Measurements from ENCODE around the gene TENM4.

DNA sequence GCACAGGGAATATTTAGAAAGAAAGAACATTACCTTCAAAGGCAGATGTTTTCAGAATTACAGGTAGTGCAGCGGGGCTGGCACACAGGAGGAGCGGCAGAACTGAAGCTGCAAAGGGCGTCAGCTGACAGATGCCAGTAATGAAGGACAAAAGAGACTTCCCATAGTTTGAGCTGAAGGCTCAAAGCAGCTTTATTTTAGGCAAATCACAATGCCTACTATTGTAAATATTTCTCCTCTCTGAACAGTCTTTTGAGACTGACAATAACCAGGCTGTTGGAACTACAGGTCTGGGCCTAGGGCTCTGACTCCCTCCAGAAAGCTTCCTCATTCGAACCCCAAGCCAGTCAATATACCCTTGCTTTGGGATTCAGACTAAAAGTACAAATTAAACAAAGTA lies 609.3 kb downstream of the TENM4 start:
- TF ChIP-seq, protein P1, sequence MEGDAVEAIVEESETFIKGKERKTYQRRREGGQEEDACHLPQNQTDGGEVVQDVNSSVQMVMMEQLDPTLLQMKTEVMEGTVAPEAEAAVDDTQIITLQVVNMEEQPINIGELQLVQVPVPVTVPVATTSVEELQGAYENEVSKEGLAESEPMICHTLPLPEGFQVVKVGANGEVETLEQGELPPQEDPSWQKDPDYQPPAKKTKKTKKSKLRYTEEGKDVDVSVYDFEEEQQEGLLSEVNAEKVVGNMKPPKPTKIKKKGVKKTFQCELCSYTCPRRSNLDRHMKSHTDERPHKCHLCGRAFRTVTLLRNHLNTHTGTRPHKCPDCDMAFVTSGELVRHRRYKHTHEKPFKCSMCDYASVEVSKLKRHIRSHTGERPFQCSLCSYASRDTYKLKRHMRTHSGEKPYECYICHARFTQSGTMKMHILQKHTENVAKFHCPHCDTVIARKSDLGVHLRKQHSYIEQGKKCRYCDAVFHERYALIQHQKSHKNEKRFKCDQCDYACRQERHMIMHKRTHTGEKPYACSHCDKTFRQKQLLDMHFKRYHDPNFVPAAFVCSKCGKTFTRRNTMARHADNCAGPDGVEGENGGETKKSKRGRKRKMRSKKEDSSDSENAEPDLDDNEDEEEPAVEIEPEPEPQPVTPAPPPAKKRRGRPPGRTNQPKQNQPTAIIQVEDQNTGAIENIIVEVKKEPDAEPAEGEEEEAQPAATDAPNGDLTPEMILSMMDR (IDR thresholded peaks at IDR 0.05), result no peak
- TF ChIP-seq POLR2A (IDR thresholded peaks at IDR 0.05), result no peak
